HCEC 1CT (cell line): ENCODE data around the gene KCNJ9.

Experiments used
- DNase-seq: peaks from one replicate; pipeline ENCODE4 v3.0.0-alpha.2; 2017

KCNJ9 gene

GRCh38 chr1:160127865-160128523 lies 46.7 kb downstream of the KCNJ9 start:
- peak; percentile 72 for DNase-seq

DNA sequence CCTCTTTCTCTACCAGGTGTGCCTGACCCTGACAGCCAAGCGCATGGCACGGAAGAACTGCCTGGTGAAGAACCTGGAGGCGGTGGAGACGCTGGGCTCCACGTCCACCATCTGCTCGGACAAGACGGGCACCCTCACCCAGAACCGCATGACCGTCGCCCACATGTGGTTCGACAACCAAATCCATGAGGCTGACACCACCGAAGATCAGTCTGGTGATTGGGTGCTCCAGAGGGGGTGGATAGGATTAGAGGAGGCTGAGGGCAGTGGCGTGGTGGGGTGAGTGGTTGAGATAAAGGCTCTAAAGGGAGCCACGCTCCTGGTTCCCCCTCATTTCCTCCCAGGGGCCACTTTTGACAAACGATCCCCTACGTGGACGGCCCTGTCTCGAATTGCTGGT lies 47.3 kb downstream of the KCNJ9 start:
- DNase-seq = no peak

DNA sequence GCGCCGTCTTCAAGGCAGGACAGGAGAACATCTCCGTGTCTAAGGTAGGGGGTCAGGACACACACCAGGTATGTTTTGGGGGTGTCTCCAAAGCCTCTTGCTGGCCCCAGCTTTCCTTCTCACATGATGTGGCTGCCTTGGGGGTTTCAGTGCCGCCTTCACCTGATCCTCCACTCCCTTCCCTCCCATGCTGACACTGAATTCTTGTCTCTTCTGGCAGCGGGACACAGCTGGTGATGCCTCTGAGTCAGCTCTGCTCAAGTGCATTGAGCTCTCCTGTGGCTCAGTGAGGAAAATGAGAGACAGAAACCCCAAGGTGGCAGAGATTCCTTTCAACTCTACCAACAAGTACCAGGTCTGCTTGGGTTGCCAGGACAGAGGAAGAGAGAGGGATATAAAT lies 47.7 kb downstream of the KCNJ9 start:
- peak; percentile 49 for DNase-seq

DNA sequence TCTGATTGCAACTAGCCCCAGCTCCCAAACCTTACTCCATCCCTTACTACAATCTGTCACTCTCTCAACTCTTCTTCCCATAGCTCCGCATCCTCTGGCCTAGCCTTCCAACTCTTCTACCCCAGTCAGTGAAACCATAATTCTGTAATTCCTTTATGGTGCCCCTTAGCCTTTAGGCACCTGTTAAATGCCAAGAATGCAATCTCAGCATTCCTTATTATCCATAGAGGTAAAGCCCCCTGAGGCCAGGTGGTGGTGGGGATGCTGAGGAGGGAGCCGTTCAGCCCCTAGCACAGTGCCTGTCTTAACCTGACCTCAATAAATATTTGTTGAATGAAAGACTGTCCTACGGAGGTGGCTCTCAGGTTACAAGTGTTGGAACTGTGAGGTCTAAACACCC lies 48.2 kb downstream of the KCNJ9 start:
- DNase-seq = no peak

DNA sequence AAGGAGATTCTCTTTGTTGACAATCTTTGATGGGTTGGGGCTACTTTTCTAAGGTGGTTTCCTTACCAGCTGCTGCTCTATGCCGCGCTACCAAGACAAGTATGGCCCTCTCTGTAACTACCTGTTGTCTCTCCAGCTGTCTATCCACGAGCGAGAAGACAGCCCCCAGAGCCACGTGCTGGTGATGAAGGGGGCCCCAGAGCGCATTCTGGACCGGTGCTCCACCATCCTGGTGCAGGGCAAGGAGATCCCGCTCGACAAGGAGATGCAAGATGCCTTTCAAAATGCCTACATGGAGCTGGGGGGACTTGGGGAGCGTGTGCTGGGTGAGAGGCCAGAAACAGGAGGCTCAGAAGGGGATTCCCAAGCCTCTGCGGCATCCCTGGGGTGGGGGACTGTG lies 48.6 kb downstream of the KCNJ9 start:
- DNase-seq = no peak

DNA sequence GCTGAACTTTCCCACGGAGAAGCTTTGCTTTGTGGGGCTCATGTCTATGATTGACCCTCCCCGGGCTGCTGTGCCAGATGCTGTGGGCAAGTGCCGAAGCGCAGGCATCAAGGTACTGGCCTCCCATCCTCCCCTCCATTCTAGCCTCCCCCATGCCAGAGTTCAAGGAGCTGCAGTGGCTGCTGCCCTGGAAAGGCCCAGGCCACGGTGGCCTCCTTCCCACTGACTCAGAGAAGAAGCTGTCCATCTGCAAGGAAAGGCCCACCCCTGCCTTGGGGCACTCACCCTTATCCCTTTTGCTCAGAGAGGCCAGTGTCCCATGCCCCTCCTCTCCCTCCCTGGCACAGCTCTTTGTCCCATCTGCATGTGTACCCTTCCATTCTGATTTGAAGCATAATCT lies 49.1 kb downstream of the KCNJ9 start:
- no peak for DNase-seq

DNA sequence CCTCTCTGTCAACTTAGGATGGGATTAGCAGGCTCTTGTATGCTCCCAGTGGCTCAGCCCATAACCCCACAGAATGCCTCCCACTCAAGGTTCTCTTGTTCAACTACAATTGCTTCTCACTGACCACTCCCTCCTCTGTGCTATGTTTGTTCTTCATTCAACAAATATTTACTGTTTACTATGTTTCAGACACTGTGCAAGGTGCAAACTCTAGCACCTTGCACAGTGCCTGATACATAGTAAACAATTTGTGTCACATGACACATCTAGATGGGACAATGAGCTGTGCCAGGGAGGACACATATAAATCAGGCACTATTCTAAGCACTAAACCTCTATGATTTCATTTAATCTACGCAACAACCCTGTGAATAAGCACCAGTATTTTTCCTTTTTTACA lies 49.6 kb downstream of the KCNJ9 start:
- no peak for DNase-seq

DNA sequence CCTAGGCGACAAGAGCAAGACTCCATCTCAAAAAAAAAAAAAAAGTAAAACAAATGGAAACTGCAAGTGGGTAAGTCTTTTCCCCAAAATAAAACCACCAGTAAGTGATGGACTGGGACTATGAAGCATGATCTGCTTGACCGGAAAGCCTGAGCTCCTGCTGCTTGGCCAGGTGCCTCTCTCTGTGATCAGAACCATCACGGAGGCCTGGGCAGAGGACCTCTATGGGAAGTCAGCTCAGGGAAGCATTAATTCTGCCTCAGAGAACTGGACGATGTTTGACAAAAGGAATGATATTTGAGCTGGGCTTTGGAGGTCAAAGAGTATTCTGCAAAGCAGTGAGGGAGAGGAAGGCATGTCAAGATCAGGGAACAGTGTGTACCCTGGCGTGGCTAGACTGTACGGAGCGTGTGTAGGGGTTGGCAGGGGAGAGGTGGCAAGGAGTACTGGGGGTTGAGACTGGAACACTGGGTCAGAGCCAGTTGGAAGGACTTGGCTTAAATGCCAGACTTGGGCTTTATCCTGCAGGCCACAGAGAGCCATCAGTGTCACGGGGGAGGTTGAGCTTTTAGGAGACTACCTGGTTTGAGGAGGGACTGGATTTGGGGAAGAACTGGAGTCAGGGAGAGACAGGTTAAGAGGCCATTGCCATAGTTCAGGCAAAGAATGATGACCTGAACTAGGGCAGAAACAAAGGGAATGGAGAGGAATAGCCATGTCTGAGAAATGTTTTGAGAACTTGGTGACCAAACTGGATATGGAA lies 50.6 kb downstream of the KCNJ9 start:
- DNase-seq = no peak

GRCh38 chr1:160133990-160134770 lies 52.8 kb downstream of the KCNJ9 start:
- DNase-seq = no peak

- no peak for DNase-seq
Measured at GRCh38 chr1:160134791-160135572, 53.6 kb downstream of the KCNJ9 start.

DNA sequence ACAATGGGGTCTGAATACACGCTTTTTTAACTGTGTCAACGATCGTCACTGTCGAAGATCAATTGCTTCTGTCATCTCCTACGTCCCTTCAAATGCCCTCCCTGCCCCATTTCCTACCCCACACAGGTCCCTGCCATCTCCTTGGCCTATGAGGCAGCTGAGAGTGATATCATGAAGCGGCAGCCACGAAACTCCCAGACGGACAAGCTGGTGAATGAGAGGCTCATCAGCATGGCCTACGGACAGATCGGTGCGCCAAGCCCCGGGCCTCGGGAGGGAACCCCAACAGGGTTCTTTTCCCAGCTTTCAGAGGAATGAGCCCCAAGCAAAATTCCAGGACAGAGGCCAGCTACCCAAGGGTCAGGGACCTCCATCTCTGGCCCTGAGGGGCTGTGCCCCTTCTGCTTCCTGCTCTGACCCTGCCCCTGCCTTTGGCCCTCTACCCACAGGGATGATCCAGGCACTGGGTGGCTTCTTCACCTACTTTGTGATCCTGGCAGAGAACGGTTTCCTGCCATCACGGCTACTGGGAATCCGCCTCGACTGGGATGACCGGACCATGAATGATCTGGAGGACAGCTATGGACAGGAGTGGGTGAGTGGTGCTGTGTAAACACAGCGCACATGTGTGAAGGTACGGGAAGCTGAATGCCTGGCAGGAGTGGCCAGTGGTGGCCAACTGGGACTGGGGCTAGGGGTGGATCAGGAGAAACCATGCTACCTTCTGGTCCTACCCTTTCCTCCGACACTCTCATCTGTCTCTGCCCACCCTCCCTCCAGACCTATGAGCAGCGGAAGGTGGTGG lies 55.0 kb downstream of the KCNJ9 start:
- no peak for DNase-seq

DNA sequence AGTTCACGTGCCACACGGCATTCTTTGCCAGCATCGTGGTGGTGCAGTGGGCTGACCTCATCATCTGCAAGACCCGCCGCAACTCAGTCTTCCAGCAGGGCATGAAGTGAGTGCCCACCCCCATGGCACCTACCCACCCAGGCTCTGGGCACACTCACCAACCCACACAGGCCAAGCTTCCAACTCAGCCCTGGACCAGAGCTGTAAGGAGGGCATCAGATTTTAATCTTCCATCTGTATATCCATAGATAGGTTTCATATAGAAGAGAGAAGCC lies 55.5 kb downstream of the KCNJ9 start:
- DNase-seq = no peak

GRCh38 chr1:160137216-160137862 lies 56.0 kb downstream of the KCNJ9 start:
- no peak for DNase-seq

DNA sequence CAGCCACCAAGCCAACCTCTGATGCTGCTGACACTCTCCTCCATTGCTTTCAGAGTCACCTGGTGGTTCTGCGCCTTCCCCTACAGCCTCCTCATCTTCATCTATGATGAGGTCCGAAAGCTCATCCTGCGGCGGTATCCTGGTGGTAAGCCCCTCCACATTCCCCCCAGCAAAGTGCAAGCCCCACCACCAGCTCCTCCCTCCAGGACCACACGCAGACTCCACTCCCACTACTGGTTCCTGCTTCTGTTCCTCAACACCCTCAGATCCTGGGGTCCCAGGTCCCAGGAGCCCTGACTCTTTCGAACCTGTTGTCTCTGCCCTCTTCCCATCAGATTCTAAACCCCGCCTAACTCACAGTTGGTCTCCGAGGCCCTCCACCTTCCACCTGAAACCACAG lies 58.5 kb downstream of the KCNJ9 start:
- DNase-seq = no peak
